ENCODE measurements around the gene CYP19A1.

The CYP19A1 gene
- total RNA-seq: 0 reads per million in 2 experiments

DNA sequence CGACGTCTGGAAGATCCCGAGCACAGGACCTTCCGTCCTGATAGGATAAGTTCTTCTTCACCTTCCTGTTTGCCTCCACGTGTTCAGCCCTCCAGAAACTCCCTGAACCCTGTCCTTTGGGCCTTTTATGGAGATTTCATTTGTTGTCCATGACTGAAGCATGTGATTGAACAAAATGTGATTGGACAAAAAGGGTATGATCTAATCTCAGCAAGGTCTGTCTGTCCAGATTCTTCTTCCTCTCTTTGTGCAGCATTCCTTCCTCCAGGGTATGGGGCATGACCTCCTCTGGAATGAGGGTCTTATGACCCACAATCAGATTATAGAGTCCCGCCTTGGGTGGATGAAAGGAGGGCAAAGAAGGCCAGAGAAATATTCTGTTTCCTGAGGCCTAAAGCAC is at the start of gene CYP19A1:
Gene CYP19A1 (minus strand): TSS at position 101 of the 400 bp plus-strand sequence. CDS start 95,684 bp downstream, outside the sequence.
- no peak for DNase-seq (ENCODE audit: low read depth)

- no peak for DNase-seq (ENCODE audit: low read depth)
Observed at GRCh38 chr15:51387699-51388041, 49.3 kb upstream of the CYP19A1 start.

DNA sequence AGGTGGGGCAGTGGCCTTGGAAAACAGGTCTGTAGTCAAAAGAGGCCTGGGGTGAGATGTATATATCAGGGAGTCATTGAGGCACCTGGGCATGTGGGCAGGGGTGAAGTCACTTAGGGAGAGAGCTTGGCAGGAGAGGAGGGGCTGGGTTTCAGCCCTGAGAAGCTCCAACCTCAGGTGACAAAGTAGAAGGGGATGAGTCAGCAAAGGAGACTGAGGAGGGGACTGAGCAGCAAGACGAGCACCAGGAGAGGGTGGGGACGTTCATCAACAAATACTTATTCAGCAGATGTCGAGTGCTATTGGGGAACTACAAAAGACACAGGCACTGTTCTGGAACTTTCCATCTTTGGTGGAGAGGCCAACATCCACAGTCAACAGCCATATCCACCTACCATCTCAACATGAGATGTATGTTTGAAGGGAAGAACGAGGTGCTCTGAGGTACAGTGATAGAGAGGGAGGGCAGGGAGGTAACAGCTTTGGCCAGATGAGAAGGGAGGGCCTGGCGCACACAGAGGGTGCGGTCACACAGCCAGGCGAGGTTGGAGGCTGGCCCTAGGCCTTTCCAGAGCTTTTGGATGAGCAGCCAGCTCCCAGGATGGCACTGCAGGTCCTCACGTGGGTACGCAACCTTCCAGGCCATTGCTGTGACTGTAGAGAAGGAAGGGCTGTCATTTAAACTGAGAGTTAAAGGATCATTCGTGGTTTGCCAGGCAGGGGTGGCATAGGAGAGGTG is 48.7 kb upstream of the CYP19A1 start:
- DNase-seq (ENCODE audit: low read depth): no peak

- DNase-seq (ENCODE audit: low read depth): no peak
Observed at GRCh38 chr15:51386486-51386885, 48.1 kb upstream of the CYP19A1 start.

GRCh38 chr15:51386029-51386428 is 47.6 kb upstream of the CYP19A1 start:
- DNase-seq (ENCODE audit: low read depth): no peak

DNA sequence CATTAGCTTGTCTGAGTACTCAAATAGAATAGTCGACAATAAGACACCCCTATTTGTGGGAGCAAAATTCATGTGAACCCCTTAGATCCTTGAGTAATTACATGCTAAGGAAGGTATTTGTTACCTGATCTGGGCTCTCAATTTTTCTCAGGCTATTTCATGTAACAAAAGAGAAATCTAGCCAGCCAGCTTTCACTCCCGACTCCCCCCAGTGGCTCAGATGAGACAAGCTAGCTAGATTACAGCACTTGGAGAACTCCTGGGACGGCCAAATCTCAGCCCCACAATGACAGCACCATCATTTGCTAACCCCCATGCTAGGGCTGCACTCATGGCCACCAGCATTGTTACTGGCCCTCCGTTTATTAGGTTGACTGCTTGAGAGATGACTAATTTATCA is 44.4 kb upstream of the CYP19A1 start:
- no peak for DNase-seq (ENCODE audit: low read depth)

GRCh38 chr15:51380999-51381806 is 42.8 kb upstream of the CYP19A1 start:
- no peak for DNase-seq (ENCODE audit: low read depth)

- no peak for DNase-seq (ENCODE audit: low read depth)
Observed at GRCh38 chr15:51379390-51379789, 41.0 kb upstream of the CYP19A1 start.

DNA sequence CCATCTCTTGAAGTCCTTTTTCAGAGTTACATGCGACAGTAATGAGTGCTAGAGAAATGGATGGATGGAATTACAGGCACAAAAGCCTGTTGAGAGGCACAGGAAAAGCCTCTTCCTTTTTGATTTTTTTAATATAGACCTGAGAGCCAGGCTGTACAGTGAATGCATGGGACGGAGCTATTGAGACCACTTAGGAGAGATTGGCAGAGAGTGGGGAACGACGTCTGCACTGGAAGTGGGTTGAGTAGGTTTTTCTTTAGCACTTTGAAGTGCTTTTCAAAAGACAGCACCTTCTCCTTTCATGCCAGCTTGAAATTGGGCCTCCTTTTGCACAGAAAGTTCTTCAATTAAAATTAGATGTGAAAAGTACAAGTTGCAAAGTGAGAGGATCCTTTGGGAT is 40.0 kb upstream of the CYP19A1 start:
- DNase-seq (ENCODE audit: low read depth): no peak

GRCh38 chr15:51377038-51377786 is 38.8 kb upstream of the CYP19A1 start:
- no peak for DNase-seq (ENCODE audit: low read depth)

- DNase-seq (ENCODE audit: low read depth): no peak
Observed at GRCh38 chr15:51375966-51376640, 37.7 kb upstream of the CYP19A1 start.

DNA sequence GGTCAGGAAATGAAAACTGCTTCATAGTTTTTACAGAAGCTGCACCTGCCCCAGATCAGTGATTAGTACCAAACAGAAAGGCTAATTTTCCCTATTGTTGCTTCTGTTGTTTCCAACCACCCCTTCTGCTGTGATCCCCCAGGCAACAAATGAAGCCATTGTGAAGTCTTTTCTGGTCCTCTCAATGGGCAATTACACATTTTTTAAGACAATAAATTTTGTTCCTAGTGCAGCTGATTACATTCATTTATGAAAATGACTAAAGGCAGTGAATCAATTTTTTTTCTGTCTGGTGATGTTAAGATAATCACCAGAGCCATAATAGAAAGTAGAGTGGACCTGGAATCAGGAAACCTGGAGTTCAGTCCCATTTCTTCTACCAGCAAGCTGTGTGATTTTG is 35.7 kb upstream of the CYP19A1 start:
- DNase-seq (ENCODE audit: low read depth): no peak

GRCh38 chr15:51371266-51371665 is 32.9 kb upstream of the CYP19A1 start:
- no peak for DNase-seq (ENCODE audit: low read depth)

- no peak for DNase-seq (ENCODE audit: low read depth)
Observed at GRCh38 chr15:51369451-51369761, 31.0 kb upstream of the CYP19A1 start.

DNA sequence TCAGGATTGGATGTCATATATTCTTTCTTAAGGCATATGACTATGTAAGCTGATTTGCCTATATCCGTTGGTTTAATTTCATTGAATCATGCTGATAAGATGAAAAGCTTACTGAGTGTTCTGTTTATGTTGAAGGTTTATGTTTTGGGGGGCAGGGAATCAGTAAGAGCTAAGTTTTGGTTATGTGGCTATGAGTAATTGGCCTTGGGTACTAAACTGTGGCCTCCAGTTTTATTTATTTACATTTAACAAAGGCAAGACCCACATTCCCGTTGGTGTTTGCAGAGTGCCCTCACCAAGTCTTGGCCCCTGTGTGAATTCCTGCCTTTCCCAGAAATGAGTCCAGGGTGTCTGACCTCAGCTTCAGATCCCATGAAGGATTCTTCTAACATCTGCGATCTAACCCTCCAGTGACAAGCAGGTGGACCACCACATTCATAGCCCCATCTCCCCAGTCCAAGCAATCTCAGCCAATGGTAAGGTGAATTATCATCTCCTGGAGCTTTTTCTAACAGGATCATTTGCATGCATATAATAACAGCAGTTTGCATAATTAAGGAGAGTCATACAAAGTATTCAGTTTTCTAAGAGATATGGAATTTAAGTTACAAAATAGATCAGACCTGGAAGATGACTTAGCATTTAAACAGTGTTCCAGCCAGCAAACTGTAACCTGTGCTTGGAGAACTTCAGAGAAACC is 30.5 kb upstream of the CYP19A1 start:
- no peak for DNase-seq (ENCODE audit: low read depth)

- DNase-seq (ENCODE audit: low read depth): no peak
Observed at GRCh38 chr15:51368307-51368706, 29.9 kb upstream of the CYP19A1 start.

GRCh38 chr15:51367322-51367976 is 29.1 kb upstream of the CYP19A1 start:
- DNase-seq (ENCODE audit: low read depth): no peak

GRCh38 chr15:51366920-51367319 is 28.5 kb upstream of the CYP19A1 start:
- DNase-seq (ENCODE audit: low read depth): no peak

- DNase-seq (ENCODE audit: low read depth): no peak
Observed at GRCh38 chr15:51366071-51366470, 27.7 kb upstream of the CYP19A1 start.

GRCh38 chr15:51365417-51365816 is 27.0 kb upstream of the CYP19A1 start:
- DNase-seq (ENCODE audit: low read depth): no peak

GRCh38 chr15:51363383-51363782 is 25.0 kb upstream of the CYP19A1 start:
- no peak for DNase-seq (ENCODE audit: low read depth)
